Activated CD8-positive, alpha-beta T cell treated with anti-CD3 and anti-CD28 coated beads for 36 hours (primary cell): ENCODE results near the gene DNAJB8. TPM values are rescaled to one million over a fixed set of nuclear protein-coding genes. Genes with fewer than 3 reads are reported as not detected.
A peak's percentile ranks its signal among the peaks of the same experiment; 100 is the strongest.

Source experiments
- ATAC-seq: fragments of 200-7000 bp; cut with Tn5 transposase; one replicate; pipeline ENCODE4 v1.10.0; 2021; ENCODE audit warnings: mild to moderate bottlenecking, moderate library complexity
- CTCF ChIA-PET: fragments of 350-600 bp; sonication (Branson Sonifier 250); formaldehyde crosslinking; loops from one replicate; lab custom pipeline; 2021; ENCODE audit warnings: antibody characterized with exemption; lab: Charles Lee
- POLR2A ChIA-PET: fragments of 350-600 bp; sonication (Branson Sonifier 250); formaldehyde crosslinking; loops from one replicate; lab custom pipeline; 2021; ENCODE audit warnings: antibody characterized with exemption; lab: Charles Lee
- DNase-seq: peaks from one replicate; pipeline ENCODE4 v3.0.0-alpha.2; 2020
- H3K27ac Mint-ChIP-seq: one replicate; pipeline ENCODE4 v1.8.0; 2021; ENCODE audit warnings: mild to moderate bottlenecking, mixed read lengths
- H3K27me3 Mint-ChIP-seq: one replicate; pipeline ENCODE4 v1.8.0; 2021; ENCODE audit warnings: mixed read lengths
- H3K36me3 Mint-ChIP-seq: one replicate; pipeline ENCODE4 v1.8.0; 2021; ENCODE audit warnings: low read depth, mixed read lengths
- H3K4me1 Mint-ChIP-seq: one replicate; pipeline ENCODE4 v1.8.0; 2021; ENCODE audit warnings: low read depth, mixed read lengths
- H3K4me3 Mint-ChIP-seq: one replicate; pipeline ENCODE4 v1.8.0; 2021; ENCODE audit warnings: mild to moderate bottlenecking, moderate library complexity, mixed read lengths
- H3K9me3 Mint-ChIP-seq: one replicate; pipeline ENCODE4 v1.8.0; 2021; ENCODE audit warnings: mixed read lengths
- intact Hi-C: fragments of 100-400 bp; cut with micrococcal nuclease; formaldehyde crosslinking; loops from one replicate; pipeline ENCODE4 v1.10.0; 2022
- total RNA-seq, 2 experiments: library from RNA; stranded (reverse); gene quantifications; one replicate each; pipeline ENCODE4 v1.2.3, GENCODE V29; 2021
- TF ChIP-seq, protein P1 (sequence below): fragments of 200-600 bp; IDR thresholded peaks from one replicate; pipeline ENCODE4 v1.8.0; 2022; ENCODE audit warnings: antibody characterized with exemption, mild to moderate bottlenecking

Gene DNAJB8
- total RNA-seq, 2 experiments from 2014 or later, result not detected

DNA sequence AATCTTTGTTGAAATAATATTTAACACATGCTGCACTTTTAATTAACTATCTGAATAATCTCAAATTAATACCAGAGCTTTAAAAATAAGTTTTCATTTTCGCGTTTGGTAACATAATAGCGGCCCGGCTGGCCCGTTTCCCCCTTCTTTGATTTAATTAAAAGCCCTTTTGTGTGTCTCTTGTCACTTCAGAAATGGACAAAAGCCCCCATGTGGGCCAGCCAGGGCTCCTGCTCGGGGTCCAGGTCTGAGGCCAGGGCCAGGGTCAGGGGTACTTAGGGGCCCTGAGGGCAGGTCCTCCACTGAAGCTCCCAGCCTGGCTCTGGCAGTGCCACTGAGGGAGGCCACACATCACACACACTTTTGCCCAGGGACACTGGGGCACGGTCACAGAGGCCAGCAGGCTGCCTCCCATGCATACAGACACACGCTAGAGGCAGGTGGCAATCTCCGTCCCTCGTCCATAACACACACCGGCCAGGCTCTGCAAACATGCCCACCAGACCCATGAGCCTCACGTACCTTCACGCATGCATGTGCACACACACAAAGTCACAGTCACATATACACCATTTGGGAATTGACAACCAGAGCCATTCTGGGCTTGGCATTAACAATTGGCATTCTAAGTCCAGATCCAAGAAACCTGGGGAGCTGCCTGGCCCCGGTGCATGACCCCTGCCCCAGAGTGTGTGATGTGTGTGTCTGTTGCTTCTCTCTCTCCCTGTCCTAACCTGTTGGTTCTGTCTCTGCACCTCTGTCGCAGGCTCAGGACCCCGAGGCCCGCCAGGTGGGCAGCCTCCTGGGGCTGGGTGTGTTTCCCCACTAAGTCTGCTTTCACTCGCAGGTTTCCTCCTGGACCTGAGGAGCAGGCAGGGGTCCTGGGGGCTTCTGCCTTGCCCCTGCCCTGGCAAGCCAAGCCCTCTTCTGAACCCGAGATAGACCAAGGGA, 38.5 kb downstream of the DNAJB8 start:
- Mint-ChIP-seq H3K27ac (no peak overlapping the region), H3K36me3 (no peaks in the 10 kb centered on the region), H3K4me1 (peaks cover 6% of the 10 kb centered on the region), H3K27me3 (peaks cover 28% of the 10 kb centered on the region), H3K9me3 (no peaks in the 10 kb centered on the region), H3K4me3 (no peak overlapping the region)
- no peak for ATAC-seq
- intact Hi-C loops, result no loop called here
- TF ChIP-seq, protein P1, sequence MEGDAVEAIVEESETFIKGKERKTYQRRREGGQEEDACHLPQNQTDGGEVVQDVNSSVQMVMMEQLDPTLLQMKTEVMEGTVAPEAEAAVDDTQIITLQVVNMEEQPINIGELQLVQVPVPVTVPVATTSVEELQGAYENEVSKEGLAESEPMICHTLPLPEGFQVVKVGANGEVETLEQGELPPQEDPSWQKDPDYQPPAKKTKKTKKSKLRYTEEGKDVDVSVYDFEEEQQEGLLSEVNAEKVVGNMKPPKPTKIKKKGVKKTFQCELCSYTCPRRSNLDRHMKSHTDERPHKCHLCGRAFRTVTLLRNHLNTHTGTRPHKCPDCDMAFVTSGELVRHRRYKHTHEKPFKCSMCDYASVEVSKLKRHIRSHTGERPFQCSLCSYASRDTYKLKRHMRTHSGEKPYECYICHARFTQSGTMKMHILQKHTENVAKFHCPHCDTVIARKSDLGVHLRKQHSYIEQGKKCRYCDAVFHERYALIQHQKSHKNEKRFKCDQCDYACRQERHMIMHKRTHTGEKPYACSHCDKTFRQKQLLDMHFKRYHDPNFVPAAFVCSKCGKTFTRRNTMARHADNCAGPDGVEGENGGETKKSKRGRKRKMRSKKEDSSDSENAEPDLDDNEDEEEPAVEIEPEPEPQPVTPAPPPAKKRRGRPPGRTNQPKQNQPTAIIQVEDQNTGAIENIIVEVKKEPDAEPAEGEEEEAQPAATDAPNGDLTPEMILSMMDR, result no peak
- POLR2A ChIA-PET, result interaction anchor here (1.9 kb wide), 1 partner anchor 61 kb away, joined by 5 read pairs; no protein-coding TSS in a partner anchor
- no peak for DNase-seq
- CTCF ChIA-PET, result interaction anchor here (1.0 to 4.0 kb wide), 9 partner anchors 12 to 179 kb away, joined by 3 to 46 read pairs (median 6); no protein-coding TSS in a partner anchor

DNA sequence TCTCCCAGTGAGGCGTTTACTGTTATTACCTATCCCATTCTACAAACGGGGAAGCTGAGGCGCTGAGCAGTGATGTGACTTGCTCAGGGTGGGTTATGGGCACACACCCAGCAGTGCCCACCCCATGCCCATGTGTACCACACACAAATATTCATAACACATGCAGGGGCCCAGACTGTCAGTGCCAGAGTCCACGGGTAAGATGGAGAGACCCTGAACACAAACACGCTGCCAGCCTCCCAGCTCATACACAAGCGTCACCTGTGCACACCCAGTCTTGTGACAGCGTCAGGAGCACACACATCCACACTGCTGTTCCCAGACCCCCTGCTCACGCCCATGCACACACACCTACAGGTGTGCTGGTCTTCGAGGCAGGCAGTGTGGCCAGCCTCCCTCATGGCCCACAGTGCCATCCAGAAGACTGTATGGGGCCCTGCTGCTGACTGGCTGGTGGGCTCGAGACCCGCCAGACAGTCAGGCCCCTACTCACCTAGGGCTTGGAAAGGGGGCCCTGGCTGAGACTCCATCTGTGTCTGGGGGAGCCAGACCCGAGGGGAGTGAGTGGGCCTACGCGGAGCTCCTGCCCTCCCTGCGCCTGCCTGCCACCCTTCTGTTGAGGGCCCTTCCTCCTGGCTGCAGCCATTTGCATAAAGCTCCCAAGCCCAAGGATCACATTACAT, 39.4 kb downstream of the DNAJB8 start:
- TF ChIP-seq, protein P1, result no peak
- peaks cover 4% of the 10 kb centered on the region for H3K4me1 Mint-ChIP-seq
- H3K9me3 Mint-ChIP-seq, result no peaks in the 10 kb centered on the region
- H3K27me3 Mint-ChIP-seq, result peaks cover 25% of the 10 kb centered on the region
- DNase-seq, result no peak
- ChIA-PET CTCF (interaction anchor here (0.6 to 4.0 kb wide), 15 partner anchors 11 to 180 kb away, joined by 3 to 46 read pairs (median 5); partner anchors contain the start of gene GATA2), POLR2A (interaction anchor here (1.9 kb wide), 1 partner anchor 62 kb away, joined by 5 read pairs; no protein-coding TSS in a partner anchor)
- no peaks in the 10 kb centered on the region for H3K36me3 Mint-ChIP-seq
- ATAC-seq, result no peak
- no peak overlapping the region for H3K27ac Mint-ChIP-seq
- intact Hi-C loops, result no loop called here
- no peak overlapping the region for H3K4me3 Mint-ChIP-seq

DNA sequence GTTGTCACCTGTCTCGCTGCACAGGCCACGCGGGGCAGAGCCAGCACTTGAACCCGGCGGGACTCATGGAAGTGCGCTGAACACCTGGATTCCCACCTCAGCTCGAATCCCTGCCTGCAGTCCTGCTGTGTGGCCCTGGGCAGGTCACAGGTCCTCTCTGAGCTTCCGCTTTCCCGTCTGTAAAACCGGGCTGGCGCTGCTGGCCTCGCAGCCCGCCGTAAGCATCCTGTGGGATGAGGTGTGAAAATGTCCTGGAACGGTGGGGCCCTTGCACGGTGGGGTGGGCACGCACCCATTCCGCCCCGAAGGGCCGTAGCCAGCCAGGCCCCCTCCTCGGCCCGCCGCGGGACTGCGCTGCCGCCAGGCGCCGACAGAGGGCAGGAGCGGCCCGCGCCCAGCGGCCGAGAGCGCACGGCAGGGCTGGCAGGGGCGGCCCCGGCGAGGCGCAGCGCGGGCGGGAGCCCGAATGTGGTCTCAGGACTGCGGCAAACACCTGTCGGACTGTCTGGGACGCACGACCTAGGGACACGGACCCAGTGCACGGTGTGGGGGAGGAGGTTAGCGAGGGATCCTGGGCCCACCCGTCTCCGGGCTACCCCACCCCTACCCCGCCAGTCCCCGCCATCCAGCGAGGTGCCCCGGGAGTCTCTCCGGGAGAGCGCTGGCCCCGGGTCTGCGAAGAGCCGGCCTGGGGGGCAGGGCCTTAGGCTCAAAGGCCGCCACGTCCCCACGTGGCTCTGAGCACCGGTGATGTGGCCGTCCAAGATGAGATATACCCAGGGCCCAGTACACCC, 40.4 kb downstream of the DNAJB8 start:
- Mint-ChIP-seq H3K27ac (no peak overlapping the region), H3K4me1 (no peaks in the 10 kb centered on the region), H3K9me3 (no peaks in the 10 kb centered on the region), H3K36me3 (no peaks in the 10 kb centered on the region), H3K27me3 (peaks cover 16% of the 10 kb centered on the region), H3K4me3 (no peak overlapping the region)
- CTCF ChIA-PET, result interaction anchor here (0.6 to 4.0 kb wide), 34 partner anchors 9 to 191 kb away, joined by 3 to 46 read pairs (median 5); partner anchors contain the start of gene GATA2
- POLR2A ChIA-PET, result interaction anchor here (0.6 to 1.9 kb wide), 2 partner anchors 63 to 123 kb away, joined by 3 to 5 read pairs; no protein-coding TSS in a partner anchor
- ATAC-seq (peak; percentile 99), DNase-seq (peak; percentile 55)
- intact Hi-C loops, result no loop called here
- TF ChIP-seq, protein P1, result peak; percentile 98

DNA sequence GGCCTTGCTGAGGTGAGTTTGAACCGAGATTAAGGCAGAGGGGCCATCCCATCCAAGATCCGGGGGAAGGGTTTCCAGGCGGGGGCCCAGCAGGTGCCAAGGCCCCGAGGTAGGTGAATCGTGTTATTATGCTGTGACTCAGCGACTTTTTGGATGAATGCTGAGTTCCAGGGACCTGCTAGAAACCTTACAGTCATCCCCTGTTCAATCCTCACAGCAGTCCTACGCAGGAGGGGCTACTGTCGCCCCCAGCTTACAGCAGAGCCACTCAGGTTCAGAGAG, 40.9 kb downstream of the DNAJB8 start:
- ATAC-seq (no peak), DNase-seq (no peak)
- ChIA-PET CTCF (interaction anchor here (0.7 to 4.0 kb wide), 24 partner anchors 9 to 192 kb away, joined by 3 to 46 read pairs (median 5); partner anchors contain the start of gene GATA2), POLR2A (no interaction called here)
- H3K4me1 Mint-ChIP-seq, result no peaks in the 10 kb centered on the region
- H3K27ac Mint-ChIP-seq, result no peak overlapping the region
- H3K36me3 Mint-ChIP-seq, result no peaks in the 10 kb centered on the region
- H3K27me3 Mint-ChIP-seq, result peaks cover 13% of the 10 kb centered on the region
- H3K4me3 Mint-ChIP-seq, result no peak overlapping the region
- H3K9me3 Mint-ChIP-seq, result no peaks in the 10 kb centered on the region
- intact Hi-C loops, result loop anchor here (2.0 kb wide), 1 partner anchor 75 kb away; no protein-coding TSS in a partner anchor
- TF ChIP-seq, protein P1, result no peak
